ENCODE results near the gene PIK3R1. TPM values are rescaled to one million over a fixed set of nuclear protein-coding genes. Genes with fewer than 3 reads are reported as not detected.

PIK3R1 gene
- total and polyA plus RNA-seq, 10 of the 15 experiments (the other 5 are each of a cell fraction or from before 2014, with no cell fraction given), result 7.8 to 38.4 (median 15.7) TPM

DNA sequence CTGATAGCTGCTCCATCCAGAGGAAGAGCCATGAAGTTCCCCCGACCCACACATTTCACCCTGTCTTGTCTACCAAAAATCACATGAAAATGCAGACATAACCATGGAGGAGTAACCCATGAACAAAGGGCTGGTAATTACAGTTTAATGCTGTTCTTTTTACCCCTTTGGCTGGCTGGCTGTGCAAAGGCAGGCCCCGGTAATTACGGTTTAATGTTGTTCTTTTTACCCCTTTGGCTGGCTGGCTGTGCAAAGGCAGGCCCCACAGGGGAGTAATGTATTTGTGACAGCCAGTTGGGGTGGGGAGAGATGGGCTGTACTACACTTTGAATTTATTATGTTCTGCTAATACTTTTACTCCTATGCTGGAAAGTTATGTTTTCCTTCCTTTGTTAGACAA lies 41.7 kb downstream of the PIK3R1 start (continued):
- no peak for TF ChIP-seq CTCF (IDR thresholded peaks at IDR 0.05 in 2 of 3, conservative IDR thresholded peaks at IDR 0.05 in 1 of 3; ENCODE audit: control insufficient read depth in 2 of 3, extremely low read depth in 1 of 3, insufficient read depth in 1 of 3, low read depth in 3 of 3, low read length in 3 of 3)
- no peak for TF ChIP-seq HDAC6 (IDR thresholded peaks at IDR 0.05; ENCODE audit: unreplicated experiment)
- TF ChIP-seq, protein P1, sequence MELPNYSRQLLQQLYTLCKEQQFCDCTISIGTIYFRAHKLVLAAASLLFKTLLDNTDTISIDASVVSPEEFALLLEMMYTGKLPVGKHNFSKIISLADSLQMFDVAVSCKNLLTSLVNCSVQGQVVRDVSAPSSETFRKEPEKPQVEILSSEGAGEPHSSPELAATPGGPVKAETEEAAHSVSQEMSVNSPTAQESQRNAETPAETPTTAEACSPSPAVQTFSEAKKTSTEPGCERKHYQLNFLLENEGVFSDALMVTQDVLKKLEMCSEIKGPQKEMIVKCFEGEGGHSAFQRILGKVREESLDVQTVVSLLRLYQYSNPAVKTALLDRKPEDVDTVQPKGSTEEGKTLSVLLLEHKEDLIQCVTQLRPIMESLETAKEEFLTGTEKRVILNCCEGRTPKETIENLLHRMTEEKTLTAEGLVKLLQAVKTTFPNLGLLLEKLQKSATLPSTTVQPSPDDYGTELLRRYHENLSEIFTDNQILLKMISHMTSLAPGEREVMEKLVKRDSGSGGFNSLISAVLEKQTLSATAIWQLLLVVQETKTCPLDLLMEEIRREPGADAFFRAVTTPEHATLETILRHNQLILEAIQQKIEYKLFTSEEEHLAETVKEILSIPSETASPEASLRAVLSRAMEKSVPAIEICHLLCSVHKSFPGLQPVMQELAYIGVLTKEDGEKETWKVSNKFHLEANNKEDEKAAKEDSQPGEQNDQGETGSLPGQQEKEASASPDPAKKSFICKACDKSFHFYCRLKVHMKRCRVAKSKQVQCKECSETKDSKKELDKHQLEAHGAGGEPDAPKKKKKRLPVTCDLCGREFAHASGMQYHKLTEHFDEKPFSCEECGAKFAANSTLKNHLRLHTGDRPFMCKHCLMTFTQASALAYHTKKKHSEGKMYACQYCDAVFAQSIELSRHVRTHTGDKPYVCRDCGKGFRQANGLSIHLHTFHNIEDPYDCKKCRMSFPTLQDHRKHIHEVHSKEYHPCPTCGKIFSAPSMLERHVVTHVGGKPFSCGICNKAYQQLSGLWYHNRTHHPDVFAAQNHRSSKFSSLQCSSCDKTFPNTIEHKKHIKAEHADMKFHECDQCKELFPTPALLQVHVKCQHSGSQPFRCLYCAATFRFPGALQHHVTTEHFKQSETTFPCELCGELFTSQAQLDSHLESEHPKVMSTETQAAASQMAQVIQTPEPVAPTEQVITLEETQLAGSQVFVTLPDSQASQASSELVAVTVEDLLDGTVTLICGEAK (IDR thresholded peaks at IDR 0.05; ENCODE audit: borderline replicate concordance), result no peak
- no peak for TF ChIP-seq POLR2AphosphoS2 (IDR thresholded peaks at IDR 0.05; ENCODE audit: low read depth, low read length)
- no peak for TF ChIP-seq ZBED1 (IDR thresholded peaks at IDR 0.05; ENCODE audit: borderline replicate concordance)
- no peak for TF ChIP-seq JUND (IDR thresholded peaks at IDR 0.05; ENCODE audit: low read depth, low read length)
- TF ChIP-seq, protein P2, sequence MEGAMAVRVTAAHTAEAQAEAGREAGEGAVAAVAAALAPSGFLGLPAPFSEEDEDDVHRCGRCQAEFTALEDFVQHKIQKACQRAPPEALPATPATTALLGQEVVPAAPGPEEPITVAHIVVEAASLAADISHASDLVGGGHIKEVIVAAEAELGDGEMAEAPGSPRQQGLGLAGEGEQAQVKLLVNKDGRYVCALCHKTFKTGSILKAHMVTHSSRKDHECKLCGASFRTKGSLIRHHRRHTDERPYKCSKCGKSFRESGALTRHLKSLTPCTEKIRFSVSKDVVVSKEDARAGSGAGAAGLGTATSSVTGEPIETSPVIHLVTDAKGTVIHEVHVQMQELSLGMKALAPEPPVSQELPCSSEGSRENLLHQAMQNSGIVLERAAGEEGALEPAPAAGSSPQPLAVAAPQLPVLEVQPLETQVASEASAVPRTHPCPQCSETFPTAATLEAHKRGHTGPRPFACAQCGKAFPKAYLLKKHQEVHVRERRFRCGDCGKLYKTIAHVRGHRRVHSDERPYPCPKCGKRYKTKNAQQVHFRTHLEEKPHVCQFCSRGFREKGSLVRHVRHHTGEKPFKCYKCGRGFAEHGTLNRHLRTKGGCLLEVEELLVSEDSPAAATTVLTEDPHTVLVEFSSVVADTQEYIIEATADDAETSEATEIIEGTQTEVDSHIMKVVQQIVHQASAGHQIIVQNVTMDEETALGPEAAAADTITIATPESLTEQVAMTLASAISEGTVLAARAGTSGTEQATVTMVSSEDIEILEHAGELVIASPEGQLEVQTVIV (IDR thresholded peaks at IDR 0.05; ENCODE audit: borderline replicate concordance, partially characterized antibody), result no peak

Data from GM12878 (cell line).